Caco-2 (cell line): ENCODE measurements around the gene SUSD1. TPM values are rescaled to one million over a fixed set of nuclear protein-coding genes. Genes with fewer than 3 reads are reported as not detected.
A peak's percentile ranks its signal among the peaks of the same experiment; 100 is the strongest.

Experiments used
- BruUV-seq: library from RNA; stranded (reverse); fragments of 400-500 nt; replicated peaks from 2 replicates; lab custom pipeline; 2021; lab: Mats Ljungman, UMichigan
- CTCF ChIA-PET: fragments of 300-600 bp; sonication (Branson Sonifier 250); formaldehyde crosslinking; loops from one replicate; lab custom pipeline; 2022; ENCODE audit warnings: antibody characterized with exemption; lab: Charles Lee
- POLR2A ChIA-PET: fragments of 300-600 bp; sonication (Branson Sonifier 250); formaldehyde crosslinking; loops from one replicate; lab custom pipeline; 2022; ENCODE audit warnings: antibody characterized with exemption; lab: Charles Lee
- DNase-seq, 2 experiments: peaks; one replicate each; pipeline versions ENCODE4 v3.0.0 to v3.0.0-alpha.2; 2020 to 2022
- H3K27me3 ChIP-seq: replicated peaks from 2 replicates; pipeline ENCODE4 v1.6.0; 2011; ENCODE audit warnings: low read length; ENCODE audit not compliant: control insufficient read depth, insufficient read depth
- H3K36me3 ChIP-seq: 2 replicates; pipeline ENCODE4 v1.5.1; 2011; ENCODE audit warnings: low read length; ENCODE audit not compliant: control insufficient read depth, insufficient read depth
- H3K4me1 ChIP-seq: fragments of 250-450 bp; sonication (Bioruptor Pico); 2 replicates; pipeline ENCODE4 v1.5.1; 2020; ENCODE audit warnings: mild to moderate bottlenecking
- H3K4me3 ChIP-seq: 2 replicates; pipeline ENCODE4 v1.5.1; 2011; ENCODE audit warnings: low read depth, mild to moderate bottlenecking, control low read depth, low read length
- H3K9me3 ChIP-seq: fragments of 250-450 bp; sonication (Bioruptor Pico); 2 replicates; pipeline ENCODE4 v1.5.1; 2020; ENCODE audit warnings: mild to moderate bottlenecking, moderate library complexity
- H3K27ac Mint-ChIP-seq: one replicate; pipeline ENCODE4 v1.8.0; 2022; ENCODE audit warnings: mixed read lengths; ENCODE audit not compliant: unreplicated experiment
- H3K27me3 Mint-ChIP-seq: one replicate; pipeline ENCODE4 v1.8.0; 2022; ENCODE audit warnings: mixed read lengths; ENCODE audit not compliant: insufficient read depth, unreplicated experiment
- H3K36me3 Mint-ChIP-seq: one replicate; pipeline ENCODE4 v1.8.0; 2022; ENCODE audit warnings: mild to moderate bottlenecking, mixed read lengths; ENCODE audit not compliant: insufficient read depth, unreplicated experiment
- H3K4me1 Mint-ChIP-seq: one replicate; pipeline ENCODE4 v1.8.0; 2022; ENCODE audit warnings: low read depth, mixed read lengths; ENCODE audit not compliant: unreplicated experiment
- H3K4me3 Mint-ChIP-seq: one replicate; pipeline ENCODE4 v1.8.0; 2022; ENCODE audit warnings: mild to moderate bottlenecking, moderate library complexity, mixed read lengths; ENCODE audit not compliant: unreplicated experiment
- H3K9me3 Mint-ChIP-seq: one replicate; pipeline ENCODE4 v1.8.0; 2022; ENCODE audit warnings: mixed read lengths; ENCODE audit not compliant: unreplicated experiment
- intact Hi-C: fragments of 100-400 bp; cut with micrococcal nuclease; formaldehyde crosslinking; loops from one replicate; pipeline ENCODE4 v1.10.0; 2022; ENCODE audit not compliant: unreplicated experiment
- total RNA-seq: library from RNA; stranded (reverse); gene quantifications from 2 replicates; pipeline ENCODE4 v1.2.3, GENCODE V29; 2022
- TF ChIP-seq, protein P1 (sequence below), 2 experiments: fragments of 200-600 bp in 1 of 2; IDR thresholded peaks; 1 replicate in 1 of 2; 2 replicates in 1 of 2; pipeline versions ENCODE4 v1.5.1 to v1.8.0; 2011 to 2022; ENCODE audit warnings: antibody characterized with exemption in 1 of 2, control low read depth in 1 of 2, inconsistent platforms in 1 of 2, low read depth in 1 of 2, low read length in 1 of 2, mild to moderate bottlenecking in 1 of 2, moderate library complexity in 1 of 2; ENCODE audit not compliant: insufficient read depth in 1 of 2, severe bottlenecking in 1 of 2, unreplicated experiment in 1 of 2

Gene SUSD1
- total RNA-seq, 1 experiment from 2014 or later, result 53.4 TPM

DNA sequence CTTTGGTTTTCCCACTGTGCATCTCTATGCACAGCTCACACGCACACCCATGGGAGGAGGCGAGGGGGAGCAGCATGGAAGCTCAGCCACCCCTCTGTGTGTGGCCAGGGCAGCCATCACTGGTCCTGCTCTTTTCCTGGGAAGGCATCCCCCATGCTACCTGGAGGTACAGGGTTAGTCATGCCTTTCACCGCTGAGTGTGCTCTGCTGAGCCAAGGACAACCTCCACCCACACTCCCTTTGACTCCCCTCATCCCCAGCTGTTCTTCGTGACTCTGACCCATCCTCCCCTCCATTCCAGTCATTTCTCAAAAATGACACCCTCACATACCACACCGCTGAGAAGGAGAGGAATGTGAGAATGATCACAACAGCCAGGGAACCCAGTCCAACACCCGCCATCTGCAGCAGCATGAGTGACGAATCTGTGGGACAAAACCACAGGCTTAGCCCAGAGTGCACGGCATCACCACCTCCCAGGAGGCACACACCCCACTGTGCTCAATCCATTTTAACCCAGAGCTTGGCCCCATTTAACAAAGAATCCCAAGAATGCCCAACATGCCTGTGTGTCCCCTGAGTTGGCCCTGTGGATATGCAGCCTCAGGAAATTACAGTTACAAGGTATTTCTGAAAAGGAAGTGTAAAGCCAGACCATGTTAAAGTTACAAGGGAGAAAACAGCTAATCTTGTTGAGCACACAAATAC, 133.4 kb downstream of the SUSD1 start:
- Mint-ChIP-seq H3K36me3 (peaks cover 73% of the 10 kb centered on the region), H3K4me3 (peak overlapping the region; percentile 39), H3K27me3 (no peaks in the 10 kb centered on the region), H3K9me3 (no peaks in the 10 kb centered on the region), H3K4me1 (peaks cover 17% of the 10 kb centered on the region), H3K27ac (peak overlapping the region; percentile 88)
- DNase-seq, result peak; percentile 60 to 82
- ChIA-PET POLR2A (no interaction called here), CTCF (no interaction called here)
- Histone ChIP-seq H3K27me3 (no peaks in the 10 kb centered on the region), H3K9me3 (no peaks in the 10 kb centered on the region), H3K4me3 (no peak overlapping the region), H3K36me3 (peaks cover 2% of the 10 kb centered on the region), H3K4me1 (peaks cover 44% of the 10 kb centered on the region)
- BruUV-seq, result no TSS peak
- TF ChIP-seq, protein P1, sequence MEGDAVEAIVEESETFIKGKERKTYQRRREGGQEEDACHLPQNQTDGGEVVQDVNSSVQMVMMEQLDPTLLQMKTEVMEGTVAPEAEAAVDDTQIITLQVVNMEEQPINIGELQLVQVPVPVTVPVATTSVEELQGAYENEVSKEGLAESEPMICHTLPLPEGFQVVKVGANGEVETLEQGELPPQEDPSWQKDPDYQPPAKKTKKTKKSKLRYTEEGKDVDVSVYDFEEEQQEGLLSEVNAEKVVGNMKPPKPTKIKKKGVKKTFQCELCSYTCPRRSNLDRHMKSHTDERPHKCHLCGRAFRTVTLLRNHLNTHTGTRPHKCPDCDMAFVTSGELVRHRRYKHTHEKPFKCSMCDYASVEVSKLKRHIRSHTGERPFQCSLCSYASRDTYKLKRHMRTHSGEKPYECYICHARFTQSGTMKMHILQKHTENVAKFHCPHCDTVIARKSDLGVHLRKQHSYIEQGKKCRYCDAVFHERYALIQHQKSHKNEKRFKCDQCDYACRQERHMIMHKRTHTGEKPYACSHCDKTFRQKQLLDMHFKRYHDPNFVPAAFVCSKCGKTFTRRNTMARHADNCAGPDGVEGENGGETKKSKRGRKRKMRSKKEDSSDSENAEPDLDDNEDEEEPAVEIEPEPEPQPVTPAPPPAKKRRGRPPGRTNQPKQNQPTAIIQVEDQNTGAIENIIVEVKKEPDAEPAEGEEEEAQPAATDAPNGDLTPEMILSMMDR (IDR thresholded peaks at IDR 0.05; ENCODE audit: insufficient read depth in 1 of 2, low read depth in 1 of 2, low read length in 1 of 2, severe bottlenecking in 1 of 2, unreplicated experiment in 1 of 2), result no peak
- intact Hi-C loops, result loop anchor here (1.0 kb wide), 1 partner anchor 11 kb away; no protein-coding TSS in a partner anchor

DNA sequence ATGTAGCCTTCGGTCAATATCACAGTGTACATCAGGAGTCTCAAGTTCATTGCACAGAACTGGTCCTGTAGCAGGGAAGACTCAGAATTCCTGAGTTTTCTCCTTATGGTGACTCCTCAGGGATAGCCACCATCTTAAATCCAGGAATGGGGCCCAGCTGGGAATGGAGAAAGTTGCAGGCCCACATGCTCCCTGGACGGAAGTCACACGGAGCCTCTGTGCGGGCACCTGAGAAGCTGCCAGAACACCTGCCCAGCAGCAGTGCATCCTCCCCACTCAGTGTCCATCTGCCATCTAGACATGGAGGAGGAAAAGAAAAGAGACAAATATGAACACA, 133.9 kb downstream of the SUSD1 start:
- Mint-ChIP-seq H3K4me3 (no peak overlapping the region), H3K4me1 (peaks cover 17% of the 10 kb centered on the region), H3K9me3 (no peaks in the 10 kb centered on the region), H3K27me3 (no peaks in the 10 kb centered on the region), H3K27ac (peak overlapping the region; percentile 88), H3K36me3 (peaks cover 73% of the 10 kb centered on the region)
- intact Hi-C loops, result no loop called here
- Histone ChIP-seq H3K27me3 (no peaks in the 10 kb centered on the region), H3K9me3 (no peaks in the 10 kb centered on the region), H3K36me3 (peaks cover 2% of the 10 kb centered on the region), H3K4me3 (no peak overlapping the region), H3K4me1 (peaks cover 44% of the 10 kb centered on the region)
- CTCF ChIA-PET, result no interaction called here
- no peak for DNase-seq
- TF ChIP-seq, protein P1 (IDR thresholded peaks at IDR 0.05; ENCODE audit: insufficient read depth in 1 of 2, low read depth in 1 of 2, low read length in 1 of 2, severe bottlenecking in 1 of 2, unreplicated experiment in 1 of 2), result no peak
- no TSS peak for BruUV-seq
- POLR2A ChIA-PET, result no interaction called here

DNA sequence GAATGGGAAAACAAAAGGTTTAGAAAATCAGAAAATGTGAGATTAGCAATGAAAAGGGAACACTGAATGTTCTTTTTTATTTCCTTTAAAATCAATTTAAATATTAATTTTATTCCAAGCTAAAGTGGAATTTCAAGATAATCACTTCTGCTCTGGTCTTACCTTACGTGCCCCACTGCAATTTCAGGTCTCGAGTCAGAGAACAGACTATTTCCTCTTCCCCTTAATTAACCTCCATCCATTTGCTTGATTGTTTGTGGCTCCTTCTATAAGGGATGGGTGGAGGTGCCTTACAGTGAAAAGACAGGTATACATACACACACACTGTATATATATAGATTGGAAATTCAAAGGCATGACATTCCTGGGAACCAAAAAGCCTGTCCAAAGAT, 137.1 kb downstream of the SUSD1 start:
- H3K9me3 ChIP-seq, result no peaks in the 10 kb centered on the region
- TF ChIP-seq, protein P1 (IDR thresholded peaks at IDR 0.05; ENCODE audit: insufficient read depth in 1 of 2, low read depth in 1 of 2, low read length in 1 of 2, severe bottlenecking in 1 of 2, unreplicated experiment in 1 of 2), result no peak
- intact Hi-C loops, result no loop called here
- Mint-ChIP-seq H3K36me3 (peaks cover 72% of the 10 kb centered on the region), H3K27ac (peak overlapping the region; percentile 63), H3K4me1 (peaks cover 24% of the 10 kb centered on the region), H3K27me3 (no peaks in the 10 kb centered on the region), H3K4me3 (no peak overlapping the region), H3K9me3 (no peaks in the 10 kb centered on the region)
- POLR2A ChIA-PET, result no interaction called here
- CTCF ChIA-PET, result no interaction called here
- BruUV-seq, result no TSS peak
- no peak overlapping the region for H3K4me3 ChIP-seq
- H3K36me3 ChIP-seq, result peaks cover 4% of the 10 kb centered on the region
- DNase-seq, result no peak
- H3K4me1 ChIP-seq, result peaks cover 39% of the 10 kb centered on the region
- no peaks in the 10 kb centered on the region for H3K27me3 ChIP-seq
